ENCODE data around the gene GK. TPM values are rescaled to one million over a fixed set of nuclear protein-coding genes. Genes with fewer than 3 reads are reported as not detected.
A peak's percentile ranks its signal among the peaks of the same experiment; 100 is the strongest.

GK gene
- total RNA-seq, 1 experiment from 2014 or later = 10.1 TPM

GRCh38 chrX:30734782-30735181 is 81.6 kb downstream of the GK start:
- CTCF ChIA-PET = interaction anchor here (0.8 to 2.9 kb wide), 13 partner anchors 7 to 303 kb away, joined by 4 to 17 read pairs (median 8); no protein-coding TSS in a partner anchor
- no peaks in the 10 kb centered on the region for H3K36me3 Mint-ChIP-seq (ENCODE audit: insufficient read depth, unreplicated experiment)
- TF ChIP-seq, protein P1, sequence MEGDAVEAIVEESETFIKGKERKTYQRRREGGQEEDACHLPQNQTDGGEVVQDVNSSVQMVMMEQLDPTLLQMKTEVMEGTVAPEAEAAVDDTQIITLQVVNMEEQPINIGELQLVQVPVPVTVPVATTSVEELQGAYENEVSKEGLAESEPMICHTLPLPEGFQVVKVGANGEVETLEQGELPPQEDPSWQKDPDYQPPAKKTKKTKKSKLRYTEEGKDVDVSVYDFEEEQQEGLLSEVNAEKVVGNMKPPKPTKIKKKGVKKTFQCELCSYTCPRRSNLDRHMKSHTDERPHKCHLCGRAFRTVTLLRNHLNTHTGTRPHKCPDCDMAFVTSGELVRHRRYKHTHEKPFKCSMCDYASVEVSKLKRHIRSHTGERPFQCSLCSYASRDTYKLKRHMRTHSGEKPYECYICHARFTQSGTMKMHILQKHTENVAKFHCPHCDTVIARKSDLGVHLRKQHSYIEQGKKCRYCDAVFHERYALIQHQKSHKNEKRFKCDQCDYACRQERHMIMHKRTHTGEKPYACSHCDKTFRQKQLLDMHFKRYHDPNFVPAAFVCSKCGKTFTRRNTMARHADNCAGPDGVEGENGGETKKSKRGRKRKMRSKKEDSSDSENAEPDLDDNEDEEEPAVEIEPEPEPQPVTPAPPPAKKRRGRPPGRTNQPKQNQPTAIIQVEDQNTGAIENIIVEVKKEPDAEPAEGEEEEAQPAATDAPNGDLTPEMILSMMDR (IDR thresholded peaks at IDR 0.05; ENCODE audit: unreplicated experiment) = no peak
- H3K4me3 Mint-ChIP-seq (ENCODE audit: unreplicated experiment) = no peak overlapping the region
- H3K9me3 Mint-ChIP-seq (ENCODE audit: unreplicated experiment) = no peaks in the 10 kb centered on the region
- BruUV-seq (replicated peaks) = no TSS peak
- POLR2A ChIA-PET = no interaction called here
- H3K27ac Mint-ChIP-seq (ENCODE audit: low read depth, unreplicated experiment) = no peak overlapping the region
- no peaks in the 10 kb centered on the region for H3K27me3 Mint-ChIP-seq (ENCODE audit: insufficient read depth, unreplicated experiment)
- H3K4me1 Mint-ChIP-seq (ENCODE audit: insufficient read depth, unreplicated experiment) = peaks cover 6% of the 10 kb centered on the region
- intact Hi-C loops (cut with micrococcal nuclease) = no loop called here
- DNase-seq (ENCODE audit: unreplicated experiment) = no peak

DNA sequence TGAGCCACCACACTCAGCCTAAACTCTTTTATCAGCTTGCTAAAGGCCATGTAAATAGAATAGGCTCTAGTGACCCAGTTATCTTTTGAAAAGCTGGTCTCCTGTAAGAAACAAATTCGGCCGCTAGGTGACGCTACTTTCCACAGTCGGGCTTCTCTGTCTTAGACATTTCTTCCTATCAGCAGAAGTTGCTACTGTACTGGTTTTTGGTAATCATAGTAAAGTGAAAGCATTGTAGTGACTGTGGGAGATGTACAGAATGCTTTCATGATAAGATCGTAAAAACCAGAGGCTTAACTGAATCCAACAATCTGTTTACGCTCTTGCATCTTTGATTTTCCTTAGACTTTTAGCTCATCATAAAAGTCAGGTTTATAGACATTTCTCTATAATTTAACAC is 82.6 kb downstream of the GK start:
- TF ChIP-seq, protein P1 (IDR thresholded peaks at IDR 0.05; ENCODE audit: unreplicated experiment) = peak; percentile 74
- Mint-ChIP-seq H3K4me3 (ENCODE audit: unreplicated experiment) (no peak overlapping the region), H3K36me3 (ENCODE audit: insufficient read depth, unreplicated experiment) (no peaks in the 10 kb centered on the region), H3K27ac (ENCODE audit: low read depth, unreplicated experiment) (no peak overlapping the region), H3K9me3 (ENCODE audit: unreplicated experiment) (no peaks in the 10 kb centered on the region), H3K27me3 (ENCODE audit: insufficient read depth, unreplicated experiment) (no peaks in the 10 kb centered on the region), H3K4me1 (ENCODE audit: insufficient read depth, unreplicated experiment) (peaks cover 6% of the 10 kb centered on the region)
- intact Hi-C loops (cut with micrococcal nuclease) = loop anchor here (2.0 kb wide), 1 partner anchor 85 kb away; no protein-coding TSS in a partner anchor
- ChIA-PET CTCF (interaction anchor here (0.6 to 2.9 kb wide), 33 partner anchors 8 to 1844 kb away, joined by 3 to 17 read pairs (median 4); no protein-coding TSS in a partner anchor), POLR2A (interaction anchor here (0.6 to 1.6 kb wide), 3 partner anchors 12 to 86 kb away, joined by 3 to 6 read pairs (median 4); no protein-coding TSS in a partner anchor)
- no TSS peak for BruUV-seq (replicated peaks)
- DNase-seq (ENCODE audit: unreplicated experiment) = peak; percentile 68

DNA sequence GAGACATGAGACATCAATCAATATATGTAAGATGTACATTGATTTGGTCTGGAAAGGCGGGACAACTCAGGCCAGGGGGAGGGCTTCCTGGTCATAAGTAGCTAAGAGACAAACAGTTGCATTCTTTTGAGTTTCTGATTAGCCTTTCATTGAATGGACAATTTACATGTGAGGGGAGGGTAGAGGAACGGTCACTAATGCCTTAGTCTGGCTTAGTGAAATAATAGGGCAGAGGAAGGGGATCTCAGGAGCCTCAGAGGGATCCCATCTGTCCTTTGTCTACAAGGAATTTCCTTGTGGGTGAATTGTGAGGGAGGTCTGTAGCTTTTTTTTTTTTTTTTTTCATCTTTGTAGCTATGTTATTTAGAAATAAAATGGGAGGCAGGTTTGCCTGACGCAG is 88.3 kb downstream of the GK start:
- Mint-ChIP-seq H3K4me3 (ENCODE audit: unreplicated experiment) (no peak overlapping the region), H3K27ac (ENCODE audit: low read depth, unreplicated experiment) (no peak overlapping the region), H3K27me3 (ENCODE audit: insufficient read depth, unreplicated experiment) (peaks cover 20% of the 10 kb centered on the region), H3K9me3 (ENCODE audit: unreplicated experiment) (no peaks in the 10 kb centered on the region), H3K36me3 (ENCODE audit: insufficient read depth, unreplicated experiment) (no peaks in the 10 kb centered on the region), H3K4me1 (ENCODE audit: insufficient read depth, unreplicated experiment) (no peaks in the 10 kb centered on the region)
- no TSS peak for BruUV-seq (replicated peaks)
- ChIA-PET POLR2A (no interaction called here), CTCF (interaction anchor here (0.6 kb wide), 2 partner anchors 202 to 460 kb away, joined by 3 read pairs; no protein-coding TSS in a partner anchor)
- no peak for DNase-seq (ENCODE audit: unreplicated experiment)
- TF ChIP-seq, protein P1 (IDR thresholded peaks at IDR 0.05; ENCODE audit: unreplicated experiment) = no peak
- intact Hi-C loops (cut with micrococcal nuclease) = no loop called here

DNA sequence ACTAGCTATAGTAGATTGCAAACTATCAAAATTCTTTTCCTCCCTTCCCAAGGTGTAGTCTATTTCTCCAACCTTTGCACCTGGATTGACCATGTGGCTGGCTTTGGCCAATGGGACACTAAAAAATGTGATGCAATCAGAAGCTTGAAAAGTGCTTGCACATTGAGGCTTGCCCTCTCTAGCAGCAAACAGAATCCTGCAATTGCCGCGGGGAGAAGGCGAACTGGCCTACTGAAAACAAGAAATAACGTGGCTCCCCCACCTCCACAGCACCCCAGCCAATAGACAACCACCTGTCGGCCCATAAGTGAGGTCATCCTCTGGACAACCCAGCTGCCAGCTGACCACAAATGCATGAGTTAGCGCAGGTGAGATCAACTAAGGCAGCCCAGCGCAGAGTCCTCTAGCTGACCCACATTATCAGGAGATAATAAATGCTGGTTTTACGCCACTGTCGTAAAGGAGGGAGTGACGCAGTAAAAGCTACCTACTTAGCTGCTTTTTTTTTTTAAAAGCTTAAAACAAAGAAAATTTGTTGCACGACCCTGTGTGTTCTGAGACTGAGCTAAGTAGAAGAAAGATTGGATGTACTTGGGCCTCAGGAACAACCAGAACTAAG is 95.2 kb downstream of the GK start:
- no peak overlapping the region for H3K27ac Mint-ChIP-seq (ENCODE audit: low read depth, unreplicated experiment)
- no peak overlapping the region for H3K4me3 Mint-ChIP-seq (ENCODE audit: unreplicated experiment)
- intact Hi-C loops (cut with micrococcal nuclease) = no loop called here
- DNase-seq (ENCODE audit: unreplicated experiment) = no peak
- no peaks in the 10 kb centered on the region for H3K36me3 Mint-ChIP-seq (ENCODE audit: insufficient read depth, unreplicated experiment)
- BruUV-seq (replicated peaks) = no TSS peak
- ChIA-PET CTCF (interaction anchor here (0.6 to 2.7 kb wide), 3 partner anchors 12 to 384 kb away, joined by 3 to 15 read pairs (median 3); no protein-coding TSS in a partner anchor), POLR2A (interaction anchor here (0.7 kb wide), 1 partner anchor 139 kb away, joined by 3 read pairs; no protein-coding TSS in a partner anchor)
- no peaks in the 10 kb centered on the region for H3K9me3 Mint-ChIP-seq (ENCODE audit: unreplicated experiment)
- peaks cover 9% of the 10 kb centered on the region for H3K27me3 Mint-ChIP-seq (ENCODE audit: insufficient read depth, unreplicated experiment)
- TF ChIP-seq, protein P1 (IDR thresholded peaks at IDR 0.05; ENCODE audit: unreplicated experiment) = no peak
- H3K4me1 Mint-ChIP-seq (ENCODE audit: insufficient read depth, unreplicated experiment) = no peaks in the 10 kb centered on the region

Data from MCF 10A (cell line).